Activated CD4-positive, alpha-beta T cell treated with anti-CD3 and anti-CD28 coated beads, Interleukin-2, amount 10 ng/mL, durations not matched to agents 7 days and 5 days (primary cell): ENCODE results near the gene PALM3. TPM values are rescaled to one million over a fixed set of nuclear protein-coding genes. Genes with fewer than 3 reads are reported as not detected.
A peak's percentile ranks its signal among the peaks of the same experiment; 100 is the strongest.
"Not testable (repeated sequence)": the region's sequence is repeated elsewhere in the genome, so short reads cannot be mapped to it uniquely, and the experiment has no call there.

Source experiments
- CTCF ChIA-PET: fragments of 350-600 bp; sonication (Branson Sonifier 250); formaldehyde crosslinking; loops from one replicate; lab custom pipeline; 2021; ENCODE audit warnings: antibody characterized with exemption; lab: Charles Lee
- POLR2A ChIA-PET: fragments of 350-600 bp; sonication (Branson Sonifier 250); formaldehyde crosslinking; loops from one replicate; lab custom pipeline; 2021; ENCODE audit warnings: antibody characterized with exemption; lab: Charles Lee
- DNase-seq: peaks from one replicate; pipeline ENCODE4 v3.0.0-alpha.2; 2020
- H3K27ac Mint-ChIP-seq: one replicate; pipeline ENCODE4 v1.8.0; 2021; ENCODE audit warnings: mild to moderate bottlenecking, moderate library complexity, mixed read lengths
- H3K27me3 Mint-ChIP-seq: one replicate; pipeline ENCODE4 v1.8.0; 2021; ENCODE audit warnings: mixed read lengths
- H3K36me3 Mint-ChIP-seq: one replicate; pipeline ENCODE4 v1.8.0; 2021; ENCODE audit warnings: low read depth, mixed read lengths
- H3K4me1 Mint-ChIP-seq: one replicate; pipeline ENCODE4 v1.8.0; 2021; ENCODE audit warnings: mixed read lengths
- H3K4me3 Mint-ChIP-seq: one replicate; pipeline ENCODE4 v1.8.0; 2021; ENCODE audit warnings: mild to moderate bottlenecking, moderate library complexity, mixed read lengths
- H3K9me3 Mint-ChIP-seq: one replicate; pipeline ENCODE4 v1.8.0; 2021; ENCODE audit warnings: mixed read lengths
- total RNA-seq, 2 experiments: library from RNA; stranded (reverse); gene quantifications; one replicate each; pipeline ENCODE4 v1.2.3, GENCODE V29; 2021

PALM3 gene
- total RNA-seq, 2 experiments from 2014 or later: not detected

GRCh38 chr19:14054721-14055120 lies 7.2 kb downstream of the PALM3 start:
- Mint-ChIP-seq H3K4me3 (no peak overlapping the region), H3K27me3 (peaks cover 25% of the 10 kb centered on the region), H3K9me3 (no peaks in the 10 kb centered on the region), H3K4me1 (peaks cover 17% of the 10 kb centered on the region), H3K27ac (no peak overlapping the region), H3K36me3 (peaks cover 33% of the 10 kb centered on the region)
- no peak for DNase-seq
- POLR2A ChIA-PET: no interaction called here
- CTCF ChIA-PET: interaction anchor here (0.6 kb wide), 1 partner anchor 23 kb away, joined by 3 read pairs; the partner anchor contains the start of gene IL27RA

GRCh38 chr19:14054099-14054498 lies 7.8 kb downstream of the PALM3 start:
- Mint-ChIP-seq H3K27ac (no peak overlapping the region), H3K27me3 (peaks cover 22% of the 10 kb centered on the region), H3K9me3 (no peaks in the 10 kb centered on the region), H3K4me1 (peaks cover 17% of the 10 kb centered on the region), H3K4me3 (no peak overlapping the region), H3K36me3 (peaks cover 38% of the 10 kb centered on the region)
- DNase-seq: no peak
- POLR2A ChIA-PET: no interaction called here
- CTCF ChIA-PET: no interaction called here

- Mint-ChIP-seq H3K36me3 (peaks cover 43% of the 10 kb centered on the region), H3K9me3 (no peaks in the 10 kb centered on the region), H3K4me3 (no peak overlapping the region), H3K4me1 (peaks cover 12% of the 10 kb centered on the region), H3K27me3 (peaks cover 16% of the 10 kb centered on the region), H3K27ac (no peak overlapping the region)
- ChIA-PET POLR2A (no interaction called here), CTCF (interaction anchor here (1.1 to 3.1 kb wide), 3 partner anchors 19 to 194 kb away, joined by 3 to 15 read pairs (median 3); partner anchors contain the start of gene MISP3)
- DNase-seq: no peak
Observed at GRCh38 chr19:14053500-14053899, 8.4 kb downstream of the PALM3 start.

GRCh38 chr19:14053032-14053431 lies 8.8 kb downstream of the PALM3 start:
- Mint-ChIP-seq H3K27me3 (peaks cover 11% of the 10 kb centered on the region), H3K27ac (no peak overlapping the region), H3K9me3 (no peaks in the 10 kb centered on the region), H3K4me1 (peaks cover 7% of the 10 kb centered on the region), H3K36me3 (peaks cover 47% of the 10 kb centered on the region), H3K4me3 (no peak overlapping the region)
- ChIA-PET POLR2A (no interaction called here), CTCF (interaction anchor here (0.5 to 3.1 kb wide), 6 partner anchors 18 to 517 kb away, joined by 3 to 15 read pairs (median 3); partner anchors contain the start of gene MISP3)
- no peak for DNase-seq

GRCh38 chr19:14052470-14052869 lies 9.4 kb downstream of the PALM3 start:
- Mint-ChIP-seq H3K36me3 (peaks cover 50% of the 10 kb centered on the region), H3K27ac (no peak overlapping the region), H3K4me1 (peaks cover 3% of the 10 kb centered on the region), H3K27me3 (peaks cover 6% of the 10 kb centered on the region), H3K4me3 (no peak overlapping the region), H3K9me3 (no peaks in the 10 kb centered on the region)
- ChIA-PET POLR2A (no interaction called here), CTCF (interaction anchor here (0.5 to 3.1 kb wide), 7 partner anchors 18 to 517 kb away, joined by 3 to 15 read pairs (median 3); partner anchors contain the start of gene MISP3)
- no peak for DNase-seq

GRCh38 chr19:14051980-14052379 lies 9.9 kb downstream of the PALM3 start:
- Mint-ChIP-seq H3K27ac (no peak overlapping the region), H3K4me3 (no peak overlapping the region), H3K4me1 (peaks cover 3% of the 10 kb centered on the region), H3K9me3 (no peaks in the 10 kb centered on the region), H3K36me3 (peaks cover 54% of the 10 kb centered on the region), H3K27me3 (peaks cover 4% of the 10 kb centered on the region)
- no peak for DNase-seq
- ChIA-PET POLR2A (no interaction called here), CTCF (interaction anchor here (3.1 kb wide), 1 partner anchor 21 kb away, joined by 15 read pairs; the partner anchor contains the start of gene MISP3)

GRCh38 chr19:14050961-14051360 lies 10.9 kb downstream of the PALM3 start:
- CTCF ChIA-PET: interaction anchor here (1.3 to 3.1 kb wide), 2 partner anchors 12 to 22 kb away, joined by 3 to 15 read pairs; partner anchors contain the start of gene MISP3
- H3K4me1 Mint-ChIP-seq, H3K9me3 Mint-ChIP-seq, DNase-seq, POLR2A ChIA-PET, H3K27me3 Mint-ChIP-seq, H3K27ac Mint-ChIP-seq, H3K4me3 Mint-ChIP-seq: not testable (repeated sequence)
- peaks cover 63% of the 10 kb centered on the region for H3K36me3 Mint-ChIP-seq

GRCh38 chr19:14050512-14050911 lies 11.4 kb downstream of the PALM3 start:
- CTCF ChIA-PET: interaction anchor here (1.3 to 3.1 kb wide), 2 partner anchors 11 to 22 kb away, joined by 3 to 15 read pairs; partner anchors contain the start of gene MISP3
- POLR2A ChIA-PET: no interaction called here
- Mint-ChIP-seq H3K27ac (no peak overlapping the region), H3K36me3 (peaks cover 67% of the 10 kb centered on the region), H3K4me3 (no peak overlapping the region), H3K9me3 (no peaks in the 10 kb centered on the region), H3K27me3 (no peaks in the 10 kb centered on the region), H3K4me1 (peaks cover 4% of the 10 kb centered on the region)
- DNase-seq: no peak

GRCh38 chr19:14048443-14049153 lies 13.3 kb downstream of the PALM3 start:
- H3K27ac Mint-ChIP-seq: no peak overlapping the region
- no peaks in the 10 kb centered on the region for H3K9me3 Mint-ChIP-seq
- CTCF ChIA-PET: interaction anchor here (0.6 to 4.3 kb wide), 13 partner anchors 9 to 436 kb away, joined by 3 to 36 read pairs (median 3); partner anchors contain the start of genes IL27RA and MISP3
- no peak overlapping the region for H3K4me3 Mint-ChIP-seq
- peaks cover 4% of the 10 kb centered on the region for H3K4me1 Mint-ChIP-seq
- peaks cover 67% of the 10 kb centered on the region for H3K36me3 Mint-ChIP-seq
- no peaks in the 10 kb centered on the region for H3K27me3 Mint-ChIP-seq
- peak; percentile 76 for DNase-seq
- POLR2A ChIA-PET: no interaction called here

- H3K4me1 Mint-ChIP-seq, POLR2A ChIA-PET: not testable (repeated sequence)
Observed at GRCh38 chr19:14047866-14048265, 14.0 kb downstream of the PALM3 start.

GRCh38 chr19:14042659-14043608 lies 18.9 kb downstream of the PALM3 start:
- Mint-ChIP-seq H3K27ac (peak overlapping the region; percentile 79), H3K36me3 (peaks cover 57% of the 10 kb centered on the region), H3K4me1 (peaks cover 18% of the 10 kb centered on the region)
- H3K27me3 Mint-ChIP-seq, POLR2A ChIA-PET, H3K9me3 Mint-ChIP-seq, H3K4me3 Mint-ChIP-seq: not testable (repeated sequence)
- peak; percentile 64 for DNase-seq
- CTCF ChIA-PET: interaction anchor here (0.6 to 1.9 kb wide), 10 partner anchors 11 to 235 kb away, joined by 3 to 6 read pairs (median 3); partner anchors contain the start of gene IL27RA

More at GRCh38 chr19:14047866-14048265, 14.0 kb downstream of the PALM3 start:
- H3K27me3 Mint-ChIP-seq, H3K4me3 Mint-ChIP-seq, H3K27ac Mint-ChIP-seq, H3K9me3 Mint-ChIP-seq, DNase-seq: not testable (repeated sequence)
- CTCF ChIA-PET: interaction anchor here (0.6 to 4.3 kb wide), 14 partner anchors 8 to 437 kb away, joined by 3 to 36 read pairs (median 3); partner anchors contain the start of genes IL27RA and MISP3
- peaks cover 66% of the 10 kb centered on the region for H3K36me3 Mint-ChIP-seq

GRCh38 chr19:14039181-14039580 lies 22.7 kb downstream of the PALM3 start:
- Mint-ChIP-seq H3K9me3 (no peaks in the 10 kb centered on the region), H3K27me3 (no peaks in the 10 kb centered on the region), H3K4me1 (peaks cover 26% of the 10 kb centered on the region), H3K36me3 (peaks cover 44% of the 10 kb centered on the region), H3K27ac (peak overlapping the region; percentile 50), H3K4me3 (no peak overlapping the region)
- no peak for DNase-seq
- POLR2A ChIA-PET: no interaction called here
- CTCF ChIA-PET: interaction anchor here (1.3 to 1.5 kb wide), 2 partner anchors 9 to 12 kb away, joined by 3 to 4 read pairs; no protein-coding TSS in a partner anchor
